GM19463 (cell line): ENCODE measurements around the gene NLGN1.

Experiments
- ATAC-seq: cut with Tn5 transposase; IDR thresholded peaks from one replicate; pipeline ENCODE4 v1.9.1; 2021; ENCODE audit warnings: mild to moderate bottlenecking, moderate library complexity; ENCODE audit not compliant: unreplicated experiment

Gene NLGN1

GRCh38 chr3:174126990-174127758 lies 729.6 kb downstream of the NLGN1 start:
- ATAC-seq, result no peak

DNA sequence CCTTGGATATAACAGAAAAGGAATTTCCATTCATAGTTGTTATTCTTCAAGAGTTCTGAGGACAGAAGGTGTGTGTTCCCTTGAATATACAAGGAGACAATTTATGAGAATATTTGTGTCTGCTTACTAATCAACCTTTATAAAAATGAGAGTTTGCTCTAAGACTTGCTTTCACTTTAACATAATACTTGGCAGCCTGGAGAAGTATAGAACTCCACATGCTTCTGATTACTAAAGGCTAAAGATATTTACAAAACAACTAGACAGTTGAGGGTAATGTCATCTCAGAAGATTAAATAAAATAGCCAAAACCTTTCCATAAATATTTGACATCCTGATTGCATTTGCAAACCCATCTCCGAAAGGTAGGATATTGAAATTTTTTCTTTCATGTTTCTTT lies 734.5 kb downstream of the NLGN1 start:
- no peak for ATAC-seq

DNA sequence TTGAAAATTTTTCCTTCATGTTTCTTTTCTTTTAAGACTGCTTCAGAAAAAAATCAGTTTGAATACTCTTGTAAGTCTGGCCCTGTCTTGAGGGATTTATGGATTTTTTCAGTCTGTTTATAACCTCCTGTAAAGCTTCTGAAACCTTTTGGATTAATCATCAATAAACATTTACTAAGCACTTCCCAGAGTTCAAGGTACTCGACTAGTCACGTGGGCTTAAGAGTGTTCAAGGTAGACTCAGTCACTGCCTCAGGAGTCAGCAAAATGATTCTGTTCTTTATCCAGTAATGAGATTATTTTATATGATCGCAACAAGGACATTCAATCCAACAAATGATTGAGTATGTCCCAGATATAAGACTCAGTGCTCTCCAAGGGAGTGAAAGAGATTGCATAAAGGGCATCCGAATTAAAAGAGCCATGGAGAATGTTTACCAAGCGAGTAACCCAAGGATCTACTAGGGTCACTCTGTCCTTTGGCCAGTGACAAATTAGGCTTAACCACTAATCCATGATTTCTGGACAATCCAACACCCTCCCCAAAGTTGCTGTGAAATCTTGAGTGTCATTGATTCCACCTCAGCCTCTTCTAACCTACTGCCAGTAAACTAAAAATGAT lies 735.0 kb downstream of the NLGN1 start:
- ATAC-seq, result no peak

GRCh38 chr3:174146008-174146407 lies 748.5 kb downstream of the NLGN1 start:
- ATAC-seq, result no peak

DNA sequence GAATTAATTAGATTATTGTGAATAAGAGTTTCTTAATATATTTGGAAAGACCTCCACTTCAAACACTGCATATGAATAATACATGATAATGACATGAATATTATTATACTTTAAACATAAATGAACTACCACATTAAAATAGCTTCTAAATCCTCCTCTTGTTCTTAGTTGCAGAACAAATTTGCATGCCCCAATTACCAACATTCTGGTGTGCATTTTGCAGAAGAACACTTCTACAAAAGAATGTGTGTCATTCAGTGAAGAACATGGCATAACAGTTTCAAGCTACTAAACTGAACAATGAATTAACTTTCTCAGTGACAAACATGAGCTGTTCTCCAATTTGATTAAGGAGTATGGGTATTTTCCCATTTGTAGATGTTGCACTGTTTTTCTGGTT lies 750.3 kb downstream of the NLGN1 start:
- no peak for ATAC-seq

GRCh38 chr3:174153871-174154270 lies 756.3 kb downstream of the NLGN1 start:
- ATAC-seq, result no peak

- no peak for ATAC-seq
Observed at GRCh38 chr3:174156200-174156599, 758.7 kb downstream of the NLGN1 start.

- ATAC-seq, result no peak
Observed at GRCh38 chr3:174158674-174159073, 761.1 kb downstream of the NLGN1 start.

DNA sequence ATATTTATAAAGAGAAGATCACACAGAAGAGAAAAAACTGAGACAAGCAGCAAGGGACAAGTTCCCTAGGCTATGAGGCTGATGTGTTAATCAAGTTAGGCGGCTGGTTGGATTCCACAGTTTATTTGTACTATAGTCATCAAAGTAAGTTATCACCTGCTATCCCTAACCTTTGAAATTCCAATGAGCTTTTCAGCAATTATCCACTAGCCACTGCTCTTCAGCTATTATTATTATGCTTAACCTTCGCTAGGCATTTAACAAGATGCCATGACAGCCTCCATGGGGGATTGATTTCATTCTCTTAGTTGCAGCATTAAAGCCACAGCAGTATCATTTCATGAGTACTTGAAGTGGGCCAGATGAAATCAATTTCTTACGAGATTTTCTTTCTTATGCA lies 762.1 kb downstream of the NLGN1 start:
- ATAC-seq, result no peak

DNA sequence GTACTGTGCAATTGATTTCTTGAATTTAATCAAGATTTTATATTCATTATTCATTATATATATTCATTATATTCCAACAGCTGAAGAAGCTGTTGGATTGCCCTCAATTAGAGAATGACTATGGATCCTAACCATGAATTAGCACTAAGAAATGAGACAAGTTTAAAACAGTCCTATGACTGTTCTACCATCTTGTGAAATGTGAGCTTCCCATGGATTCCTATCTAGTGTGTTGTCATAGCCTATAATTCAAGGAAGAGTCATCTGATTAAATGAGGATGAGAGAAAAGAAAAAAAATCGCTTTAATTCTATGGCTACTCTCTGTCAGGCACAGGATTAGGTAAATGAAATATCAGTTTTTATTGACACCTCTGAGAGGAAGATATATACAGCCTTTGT lies 765.0 kb downstream of the NLGN1 start:
- no peak for ATAC-seq

DNA sequence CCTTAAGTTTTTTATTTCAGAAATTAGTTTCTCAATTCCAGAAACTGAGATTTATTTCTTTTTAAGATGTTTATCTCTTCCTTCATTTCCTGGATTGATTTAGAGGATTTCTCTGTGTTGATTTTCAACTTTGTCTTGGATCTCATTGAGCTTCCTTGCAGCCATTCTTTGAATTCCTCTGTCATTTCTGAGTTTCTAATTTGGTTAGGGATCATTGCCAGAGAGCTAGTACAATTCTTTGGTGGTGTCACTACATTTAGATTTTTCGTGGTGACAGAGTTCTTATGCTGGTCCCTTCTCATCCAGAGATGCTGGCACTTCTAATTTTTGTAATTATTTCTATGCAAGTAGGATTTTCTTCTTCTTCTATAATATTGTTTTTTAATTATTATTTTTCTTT lies 770.5 kb downstream of the NLGN1 start:
- ATAC-seq, result no peak

DNA sequence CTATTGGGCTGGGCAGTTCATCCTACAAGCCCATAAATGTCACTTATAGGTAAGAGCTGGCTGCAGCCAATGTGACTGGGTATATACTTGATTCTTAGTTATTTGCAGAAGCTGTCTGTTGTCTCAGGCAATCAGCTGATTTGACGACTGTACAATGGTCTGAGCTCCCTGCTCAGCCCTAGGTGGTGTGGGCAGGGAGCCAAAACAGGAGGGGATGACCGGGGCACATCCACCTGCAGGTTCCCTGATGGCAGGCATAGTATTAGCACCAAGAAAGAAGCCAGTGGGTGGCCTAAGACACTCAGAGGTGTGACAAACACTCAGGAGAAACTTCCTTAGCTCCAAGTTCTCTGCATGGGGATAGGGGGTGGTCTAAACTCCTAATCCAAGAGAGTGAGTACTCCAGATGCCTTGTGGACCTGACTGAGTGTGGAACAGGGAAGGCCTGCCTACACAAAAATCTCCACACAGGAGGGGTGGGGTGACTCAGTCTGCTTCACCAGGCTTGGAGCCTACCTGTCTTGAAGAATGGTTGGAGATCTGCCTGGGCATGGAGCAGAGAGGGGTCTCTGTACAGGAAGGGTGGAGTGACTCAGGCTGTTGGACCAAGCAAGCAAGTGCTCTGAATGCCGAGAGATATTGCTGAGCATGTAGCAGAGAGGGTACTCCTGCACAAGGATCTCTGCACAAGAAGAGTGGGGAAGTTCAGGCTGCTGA lies 771.2 kb downstream of the NLGN1 start:
- no peak for ATAC-seq

DNA sequence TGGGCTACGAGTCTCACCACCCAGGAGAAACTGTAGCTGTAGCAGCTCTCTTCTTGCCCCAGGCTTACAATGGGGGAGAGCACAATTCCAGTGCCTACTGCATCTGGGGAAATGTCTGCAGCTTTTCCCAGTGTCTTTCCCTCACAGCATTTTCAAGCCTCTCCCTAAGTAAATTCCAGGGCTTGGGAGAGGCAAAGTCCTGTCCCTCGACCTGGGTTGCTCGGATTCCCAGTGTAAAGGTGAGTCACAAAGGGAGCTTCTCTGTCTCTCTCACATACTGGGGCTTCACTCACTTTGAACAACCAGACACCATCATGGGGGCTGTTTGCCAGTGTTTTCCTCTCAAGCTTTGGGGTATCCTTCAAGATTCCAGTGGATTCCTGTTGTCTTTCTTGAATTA lies 772.2 kb downstream of the NLGN1 start:
- no peak for ATAC-seq

GRCh38 chr3:174170248-174170647 lies 772.7 kb downstream of the NLGN1 start:
- no peak for ATAC-seq

GRCh38 chr3:174186377-174186989 lies 788.9 kb downstream of the NLGN1 start:
- ATAC-seq, result no peak

- ATAC-seq, result peak; percentile 93
Observed at GRCh38 chr3:174191380-174191779, 793.8 kb downstream of the NLGN1 start.

GRCh38 chr3:174191895-174192294 lies 794.4 kb downstream of the NLGN1 start:
- ATAC-seq, result no peak

DNA sequence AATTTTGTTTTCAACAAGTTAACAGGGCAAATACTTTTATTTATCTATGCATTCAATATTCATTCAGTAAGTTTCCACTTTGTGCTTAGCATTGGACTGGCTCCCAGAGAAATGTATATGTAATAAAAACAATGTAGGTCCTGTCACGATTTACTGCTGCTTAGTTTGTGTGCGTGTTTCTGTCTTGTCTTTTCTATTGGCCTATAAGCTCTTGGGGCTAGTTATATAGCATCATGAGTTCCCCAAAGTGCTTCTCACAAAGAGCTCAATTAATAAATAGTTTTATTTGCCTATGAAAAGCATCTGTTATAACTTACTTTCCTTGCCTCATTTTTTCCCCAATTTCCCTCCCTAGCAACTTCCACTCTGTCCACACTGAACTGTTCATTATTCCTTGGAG lies 794.9 kb downstream of the NLGN1 start:
- no peak for ATAC-seq

GRCh38 chr3:174193604-174194003 lies 796.1 kb downstream of the NLGN1 start:
- ATAC-seq, result no peak

DNA sequence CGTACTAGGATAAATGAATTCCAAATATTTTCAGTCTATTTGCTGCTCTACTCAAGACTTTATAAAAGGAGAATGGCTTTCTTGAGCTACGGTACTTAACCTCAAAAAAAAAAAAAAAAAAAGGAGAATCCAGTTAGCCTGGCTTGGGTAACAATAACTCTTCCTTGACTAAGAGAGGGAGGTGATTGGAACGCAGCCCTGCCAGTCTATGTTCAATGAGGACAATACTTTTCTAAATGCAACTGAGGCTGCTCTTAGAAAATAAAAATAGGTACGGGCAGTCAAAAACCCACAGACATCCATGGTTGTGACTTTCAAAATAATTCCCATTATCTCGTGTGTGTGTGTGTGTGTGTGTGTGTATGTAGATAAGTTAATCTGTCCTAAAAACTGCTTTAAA lies 799.9 kb downstream of the NLGN1 start:
- ATAC-seq, result no peak

- no peak for ATAC-seq
Observed at GRCh38 chr3:174198199-174198598, 800.7 kb downstream of the NLGN1 start.

- no peak for ATAC-seq
Observed at GRCh38 chr3:174199696-174200095, 802.2 kb downstream of the NLGN1 start.
